Smooth muscle cell of the coronary artery (primary cell): ENCODE measurements around the gene SERPINB7. TPM values are rescaled to one million over a fixed set of nuclear protein-coding genes. Genes with fewer than 3 reads are reported as not detected.

Experiments used
- total RNA-seq: library from RNA; depleted of rRNA; stranded (reverse); fragments of >200 nt; gene quantifications from 2 replicates; pipeline ENCODE4 v1.2.3, GENCODE V29; 2014; ENCODE audit warnings: low replicate concordance

The SERPINB7 gene
- 4.7 TPM in 1 of 2 replicates, not detected in the other for total RNA-seq

GRCh38 chr18:63775166-63775730, at the start of gene SERPINB7:
Gene SERPINB7 (plus strand): TSS chr18:63775418. CDS start chr18:63782373, 6,955 bp downstream.

Other genes starting within 250 kb of the SERPINB7 start
- gene SERPINB12, start 233.0 kb upstream of the SERPINB7 start, total RNA-seq = not detected in 2 replicates
- not detected in 2 replicates for gene SERPINB13, start 188.1 kb upstream of the SERPINB7 start, total RNA-seq
- gene SERPINB4, start 131.2 kb upstream of the SERPINB7 start, total RNA-seq = 3.7 TPM in 1 of 2 replicates, not detected in the other
- gene SERPINB3, start 113.5 kb upstream of the SERPINB7 start, total RNA-seq = 2.3 TPM in 1 of 2 replicates, not detected in the other
- 0.12 TPM in 1 of 2 replicates, not detected in the other for gene SERPINB11, start 72.5 kb upstream of the SERPINB7 start, total RNA-seq
- 0.23 TPM in 1 of 2 replicates, not detected in the other for gene SERPINB2, start 112.3 kb downstream of the SERPINB7 start, total RNA-seq
- gene SERPINB10, start 132.5 kb downstream of the SERPINB7 start, total RNA-seq = not detected in 2 replicates
- not detected in 2 replicates for gene HMSD, start 173.9 kb downstream of the SERPINB7 start, total RNA-seq
- gene SERPINB8, start 194.7 kb downstream of the SERPINB7 start, total RNA-seq = 6.6 and 7.4 TPM in 2 replicates